GM21367 (cell line): ENCODE results near the gene ZNF879.
A peak's percentile ranks its signal among the peaks of the same experiment; 100 is the strongest.

Experiments used
- ATAC-seq: cut with Tn5 transposase; IDR thresholded peaks from one replicate; pipeline ENCODE4 v1.9.1; 2021; ENCODE audit not compliant: unreplicated experiment

ZNF879 gene

GRCh38 chr5:179006564-179006963 is 17.0 kb upstream of the ZNF879 start:
- ATAC-seq = no peak

GRCh38 chr5:179008667-179009066 is 14.9 kb upstream of the ZNF879 start:
- ATAC-seq = no peak

- ATAC-seq = no peak
These were observed 9.5 kb downstream of the ZNF879 start for GRCh38 chr5:179033004-179033580.

- no peak for ATAC-seq
These were observed 21.2 kb downstream of the ZNF879 start for GRCh38 chr5:179044765-179045164.

- no peak for ATAC-seq
These were observed 28.2 kb downstream of the ZNF879 start for GRCh38 chr5:179051784-179052183.

- ATAC-seq = no peak
These were observed 30.6 kb downstream of the ZNF879 start for GRCh38 chr5:179054036-179054785.

- no peak for ATAC-seq
These were observed 31.3 kb downstream of the ZNF879 start for GRCh38 chr5:179054876-179055275.

GRCh38 chr5:179055436-179055835 is 31.8 kb downstream of the ZNF879 start:
- ATAC-seq = no peak

- ATAC-seq = no peak
These were observed 32.2 kb downstream of the ZNF879 start for GRCh38 chr5:179055841-179056240.

GRCh38 chr5:179060116-179061008 is 36.8 kb downstream of the ZNF879 start, which contains the start of gene ZNF354C:
ZNF354C (plus strand) TSS chr5:179060373; CDS start chr5:179062069, 1,696 bp downstream.
- ATAC-seq = peak; percentile 92

GRCh38 chr5:179061025-179061424 is 37.4 kb downstream of the ZNF879 start:
- ATAC-seq = no peak

- no peak for ATAC-seq
These were observed 42.1 kb downstream of the ZNF879 start for GRCh38 chr5:179065703-179066102.

- no peak for ATAC-seq
These were observed 55.8 kb downstream of the ZNF879 start for GRCh38 chr5:179079165-179079987.

- ATAC-seq = no peak
These were observed 57.1 kb downstream of the ZNF879 start for GRCh38 chr5:179080724-179081123.
